Activated CD8-positive, alpha-beta T cell treated with anti-CD3 and anti-CD28 coated beads for 36 hours (primary cell): ENCODE results near the gene PTCHD1. TPM values are rescaled to one million over a fixed set of nuclear protein-coding genes. Genes with fewer than 3 reads are reported as not detected.
A peak's percentile ranks its signal among the peaks of the same experiment; 100 is the strongest.

Source experiments
- ATAC-seq: fragments of 200-7000 bp; cut with Tn5 transposase; one replicate; pipeline ENCODE4 v1.10.0; 2021; ENCODE audit warnings: mild to moderate bottlenecking, moderate library complexity
- CTCF ChIA-PET: fragments of 350-600 bp; sonication (Branson Sonifier 250); formaldehyde crosslinking; loops from one replicate; lab custom pipeline; 2021; ENCODE audit warnings: antibody characterized with exemption; lab: Charles Lee
- POLR2A ChIA-PET: fragments of 350-600 bp; sonication (Branson Sonifier 250); formaldehyde crosslinking; loops from one replicate; lab custom pipeline; 2021; ENCODE audit warnings: antibody characterized with exemption; lab: Charles Lee
- DNase-seq: peaks from one replicate; pipeline ENCODE4 v3.0.0-alpha.2; 2020
- H3K27ac Mint-ChIP-seq: one replicate; pipeline ENCODE4 v1.8.0; 2021; ENCODE audit warnings: mild to moderate bottlenecking, mixed read lengths
- H3K27me3 Mint-ChIP-seq: one replicate; pipeline ENCODE4 v1.8.0; 2021; ENCODE audit warnings: mixed read lengths
- H3K36me3 Mint-ChIP-seq: one replicate; pipeline ENCODE4 v1.8.0; 2021; ENCODE audit warnings: low read depth, mixed read lengths
- H3K4me1 Mint-ChIP-seq: one replicate; pipeline ENCODE4 v1.8.0; 2021; ENCODE audit warnings: low read depth, mixed read lengths
- H3K4me3 Mint-ChIP-seq: one replicate; pipeline ENCODE4 v1.8.0; 2021; ENCODE audit warnings: mild to moderate bottlenecking, moderate library complexity, mixed read lengths
- H3K9me3 Mint-ChIP-seq: one replicate; pipeline ENCODE4 v1.8.0; 2021; ENCODE audit warnings: mixed read lengths
- intact Hi-C: fragments of 100-400 bp; cut with micrococcal nuclease; formaldehyde crosslinking; loops from one replicate; pipeline ENCODE4 v1.10.0; 2022
- total RNA-seq, 2 experiments: library from RNA; stranded (reverse); gene quantifications; one replicate each; pipeline ENCODE4 v1.2.3, GENCODE V29; 2021
- TF ChIP-seq, protein P1 (sequence below): fragments of 200-600 bp; IDR thresholded peaks from one replicate; pipeline ENCODE4 v1.8.0; 2022; ENCODE audit warnings: antibody characterized with exemption, mild to moderate bottlenecking

The PTCHD1 gene
- total RNA-seq, 2 experiments from 2014 or later, result not detected

GRCh38 chrX:23380581-23380980 lies 45.9 kb downstream of the PTCHD1 start:
- no peak for DNase-seq
- Mint-ChIP-seq H3K4me3 (no peak overlapping the region), H3K27ac (no peak overlapping the region), H3K9me3 (no peaks in the 10 kb centered on the region), H3K27me3 (peaks cover 4% of the 10 kb centered on the region), H3K4me1 (peaks cover 2% of the 10 kb centered on the region), H3K36me3 (no peaks in the 10 kb centered on the region)
- TF ChIP-seq, protein P1, sequence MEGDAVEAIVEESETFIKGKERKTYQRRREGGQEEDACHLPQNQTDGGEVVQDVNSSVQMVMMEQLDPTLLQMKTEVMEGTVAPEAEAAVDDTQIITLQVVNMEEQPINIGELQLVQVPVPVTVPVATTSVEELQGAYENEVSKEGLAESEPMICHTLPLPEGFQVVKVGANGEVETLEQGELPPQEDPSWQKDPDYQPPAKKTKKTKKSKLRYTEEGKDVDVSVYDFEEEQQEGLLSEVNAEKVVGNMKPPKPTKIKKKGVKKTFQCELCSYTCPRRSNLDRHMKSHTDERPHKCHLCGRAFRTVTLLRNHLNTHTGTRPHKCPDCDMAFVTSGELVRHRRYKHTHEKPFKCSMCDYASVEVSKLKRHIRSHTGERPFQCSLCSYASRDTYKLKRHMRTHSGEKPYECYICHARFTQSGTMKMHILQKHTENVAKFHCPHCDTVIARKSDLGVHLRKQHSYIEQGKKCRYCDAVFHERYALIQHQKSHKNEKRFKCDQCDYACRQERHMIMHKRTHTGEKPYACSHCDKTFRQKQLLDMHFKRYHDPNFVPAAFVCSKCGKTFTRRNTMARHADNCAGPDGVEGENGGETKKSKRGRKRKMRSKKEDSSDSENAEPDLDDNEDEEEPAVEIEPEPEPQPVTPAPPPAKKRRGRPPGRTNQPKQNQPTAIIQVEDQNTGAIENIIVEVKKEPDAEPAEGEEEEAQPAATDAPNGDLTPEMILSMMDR, result no peak
- ATAC-seq, result no peak
- CTCF ChIA-PET, result no interaction called here
- intact Hi-C loops, result no loop called here
- POLR2A ChIA-PET, result no interaction called here

GRCh38 chrX:23381099-23382087 lies 46.7 kb downstream of the PTCHD1 start:
- Mint-ChIP-seq H3K36me3 (no peaks in the 10 kb centered on the region), H3K9me3 (no peaks in the 10 kb centered on the region), H3K4me3 (peak overlapping the region; percentile 26), H3K27ac (no peak overlapping the region), H3K27me3 (peaks cover 4% of the 10 kb centered on the region), H3K4me1 (peaks cover 2% of the 10 kb centered on the region)
- DNase-seq, result no peak
- intact Hi-C loops, result no loop called here
- ChIA-PET POLR2A (no interaction called here), CTCF (no interaction called here)
- no peak for ATAC-seq
- TF ChIP-seq, protein P1, result no peak

- ChIA-PET POLR2A (no interaction called here), CTCF (no interaction called here)
- Mint-ChIP-seq H3K9me3 (no peaks in the 10 kb centered on the region), H3K4me3 (no peak overlapping the region), H3K36me3 (no peaks in the 10 kb centered on the region), H3K27me3 (peaks cover 4% of the 10 kb centered on the region), H3K4me1 (peaks cover 2% of the 10 kb centered on the region), H3K27ac (no peak overlapping the region)
- intact Hi-C loops, result no loop called here
- TF ChIP-seq, protein P1, result no peak
- ATAC-seq (no peak), DNase-seq (no peak)
Observed at GRCh38 chrX:23382572-23382971, 47.9 kb downstream of the PTCHD1 start.

- POLR2A ChIA-PET, result no interaction called here
- Mint-ChIP-seq H3K36me3 (no peaks in the 10 kb centered on the region), H3K9me3 (no peaks in the 10 kb centered on the region), H3K4me1 (peaks cover 2% of the 10 kb centered on the region), H3K27ac (no peak overlapping the region), H3K27me3 (peaks cover 4% of the 10 kb centered on the region), H3K4me3 (no peak overlapping the region)
- TF ChIP-seq, protein P1, result no peak
- DNase-seq, result no peak
- CTCF ChIA-PET, result no interaction called here
- intact Hi-C loops, result no loop called here
- no peak for ATAC-seq
Observed at GRCh38 chrX:23383411-23383810, 48.8 kb downstream of the PTCHD1 start.

DNA sequence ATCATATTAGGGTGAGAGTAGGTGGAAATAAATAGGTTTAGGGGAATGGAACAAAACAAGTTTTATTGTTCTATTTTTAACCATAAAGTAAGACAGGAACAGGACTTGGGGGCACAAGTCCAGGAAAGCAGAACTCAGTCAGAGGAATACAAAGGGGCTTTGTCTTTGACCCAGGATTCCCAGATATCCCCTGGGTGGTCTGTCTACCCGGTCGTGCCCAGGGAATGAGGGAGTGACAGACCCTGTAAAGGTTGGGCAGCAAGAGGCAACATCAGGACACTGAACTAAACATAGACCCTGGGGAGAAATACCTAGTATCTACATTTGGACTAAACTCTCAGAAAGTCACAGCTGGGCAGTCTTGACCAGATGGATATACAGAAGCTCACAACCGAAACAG lies 50.6 kb downstream of the PTCHD1 start:
- ATAC-seq, result no peak
- no peaks in the 10 kb centered on the region for H3K9me3 Mint-ChIP-seq
- peaks cover 2% of the 10 kb centered on the region for H3K4me1 Mint-ChIP-seq
- H3K4me3 Mint-ChIP-seq, result no peak overlapping the region
- H3K27ac Mint-ChIP-seq, result no peak overlapping the region
- ChIA-PET CTCF (no interaction called here), POLR2A (interaction anchor here (0.7 kb wide), 1 partner anchor 72 kb away, joined by 3 read pairs; no protein-coding TSS in a partner anchor)
- TF ChIP-seq, protein P1, result no peak
- no peak for DNase-seq
- peaks cover 4% of the 10 kb centered on the region for H3K27me3 Mint-ChIP-seq
- no peaks in the 10 kb centered on the region for H3K36me3 Mint-ChIP-seq
- intact Hi-C loops, result no loop called here
